OCI-LY3 (cell line): Measurements from ENCODE around the gene CCDC112.

Source experiments
- H2AFZ ChIP-seq: fragments of 200-600, 300-600 bp; shearing (Covaris generic); 2 replicates; pipeline ENCODE4 v1.6.0; 2014; ENCODE audit warnings: antibody characterized with exemption, low read depth, low read length
- H3K27ac ChIP-seq: fragments of 200-600, 300-600 bp; sonication (generic); 2 replicates; pipeline ENCODE4 v1.5.1; 2014; ENCODE audit warnings: mild to moderate bottlenecking, low read length, moderate library complexity, mixed read lengths
- H3K27me3 ChIP-seq: fragments of 200-600, 300-600 bp; sonication (generic); 2 replicates; pipeline ENCODE4 v1.6.1; 2014; ENCODE audit warnings: low read depth, low read length, mixed read lengths
- H3K36me3 ChIP-seq: fragments of 200-600, 300-600 bp; sonication (generic); replicated peaks from 2 replicates; pipeline ENCODE3; 2014; ENCODE audit warnings: low read depth, low read length, mixed read lengths
- H3K4me1 ChIP-seq: fragments of 300-600, 200-600 bp; sonication (generic); 2 replicates; pipeline ENCODE4 v1.6.1; 2014; ENCODE audit warnings: low read length, mixed read lengths
- H3K4me2 ChIP-seq: fragments of 200-600, 300-600 bp; sonication (generic); 2 replicates; pipeline ENCODE4 v1.6.1; 2014; ENCODE audit warnings: low read length, mixed read lengths
- H3K4me3 ChIP-seq: fragments of 300-600, 200-600 bp; sonication (generic); 2 replicates; pipeline ENCODE4 v1.5.1; 2014; ENCODE audit warnings: antibody characterized with exemption, mild to moderate bottlenecking, low read length, moderate library complexity
- H3K79me2 ChIP-seq: fragments of 300-600, 200-600 bp; shearing (Covaris generic); 2 replicates; pipeline ENCODE4 v1.6.1; 2014; ENCODE audit warnings: mild to moderate bottlenecking, low read length, mixed read lengths
- H3K9ac ChIP-seq: fragments of 300-600, 200-600 bp; shearing (Covaris generic); 2 replicates; pipeline ENCODE4 v1.6.0; 2014; ENCODE audit warnings: mild to moderate bottlenecking, low read length, moderate library complexity
- H3K9me3 ChIP-seq: fragments of 200-600, 300-600 bp; shearing (Covaris generic); 2 replicates; pipeline ENCODE4 v1.6.1; 2014; ENCODE audit warnings: low read length, mixed read lengths; ENCODE audit not compliant: insufficient read depth
- H4K20me1 ChIP-seq: fragments of 200-600, 300-600 bp; sonication (generic); 2 replicates; pipeline ENCODE4 v1.6.1; 2016; ENCODE audit warnings: low read length, mixed read lengths; ENCODE audit not compliant: insufficient read depth
- CTCF ChIP-seq: fragments of 200-600, 300-600 bp; sonication (generic); IDR thresholded peaks from 2 replicates; pipeline ENCODE4 v1.5.1; 2014; ENCODE audit warnings: antibody characterized with exemption, low read length, low read depth
- EZH2phosphoT487 ChIP-seq: fragments of 200-600 bp; shearing (Covaris generic); IDR thresholded peaks from 2 replicates; pipeline ENCODE4 v1.6.1; 2018; ENCODE audit warnings: antibody characterized with exemption, mixed run types, low read depth

CCDC112 gene

GRCh38 chr5:115265220-115265619, 31.2 kb downstream of the CCDC112 start:
- Histone ChIP-seq H3K4me2 (no peak overlapping the region), H3K27me3 (no peaks in the 10 kb centered on the region), H2AFZ (no peak overlapping the region), H3K4me3 (no peak overlapping the region), H3K9me3 (no peaks in the 10 kb centered on the region), H3K36me3 (no peaks in the 10 kb centered on the region), H3K79me2 (peaks cover 21% of the 10 kb centered on the region), H3K4me1 (peaks cover 19% of the 10 kb centered on the region), H3K9ac (no peak overlapping the region), H3K27ac (no peak overlapping the region), H4K20me1 (0 out of 2 replicates have a peak, but pooled peaks cover 4% of the 10 kb centered on the region)
- TF ChIP-seq EZH2phosphoT487 (no peak), CTCF (no peak)

- no peak for TF ChIP-seq EZH2phosphoT487
- no peak for TF ChIP-seq CTCF
- no peak overlapping the region for H2AFZ ChIP-seq
- H3K9me3 ChIP-seq, result no peaks in the 10 kb centered on the region
- H4K20me1 ChIP-seq, result 0 out of 2 replicates have a peak, but pooled peaks cover 4% of the 10 kb centered on the region
- H3K27me3 ChIP-seq, result no peaks in the 10 kb centered on the region
- H3K9ac ChIP-seq, result no peak overlapping the region
- H3K27ac ChIP-seq, result no peak overlapping the region
- no peaks in the 10 kb centered on the region for H3K36me3 ChIP-seq
- no peak overlapping the region for H3K4me3 ChIP-seq
- peaks cover 26% of the 10 kb centered on the region for H3K79me2 ChIP-seq
- H3K4me2 ChIP-seq, result no peak overlapping the region
- H3K4me1 ChIP-seq, result peaks cover 19% of the 10 kb centered on the region
Observed at GRCh38 chr5:115264786-115265185, 31.7 kb downstream of the CCDC112 start.

- peak overlapping the region; percentile 86 for H3K4me3 ChIP-seq
Observed at GRCh38 chr5:115263078-115263380, 33.4 kb downstream of the CCDC112 start.

More at GRCh38 chr5:115263078-115263380, 33.4 kb downstream of the CCDC112 start:
- no peak for TF ChIP-seq EZH2phosphoT487
- TF ChIP-seq CTCF, result no peak
- H3K4me1 ChIP-seq, result peaks cover 19% of the 10 kb centered on the region
- H3K27ac ChIP-seq, result peak overlapping the region; percentile 71
- H2AFZ ChIP-seq, result peak overlapping the region; percentile 72
- H3K79me2 ChIP-seq, result peaks cover 43% of the 10 kb centered on the region
- H3K4me2 ChIP-seq, result peak overlapping the region; percentile 72
- no peaks in the 10 kb centered on the region for H3K36me3 ChIP-seq
- peak overlapping the region; percentile 88 for H3K9ac ChIP-seq
- no peaks in the 10 kb centered on the region for H3K27me3 ChIP-seq
- 0 out of 2 replicates have a peak, but pooled peaks cover 7% of the 10 kb centered on the region for H4K20me1 ChIP-seq
- no peaks in the 10 kb centered on the region for H3K9me3 ChIP-seq
